IPS DF 19.7 (cell line): Measurements from ENCODE around the gene OR51L1.
A peak's percentile ranks its signal among the peaks of the same experiment; 100 is the strongest.
"Not testable (repeated sequence)": the region's sequence is repeated elsewhere in the genome, so short reads cannot be mapped to it uniquely, and the experiment has no call there.

Experiments used
- DNase-seq: peaks from one replicate; pipeline ENCODE4 v3.0.0-alpha.2; 2013; ENCODE audit warnings: low read depth, low spot score

Gene OR51L1, protein sequence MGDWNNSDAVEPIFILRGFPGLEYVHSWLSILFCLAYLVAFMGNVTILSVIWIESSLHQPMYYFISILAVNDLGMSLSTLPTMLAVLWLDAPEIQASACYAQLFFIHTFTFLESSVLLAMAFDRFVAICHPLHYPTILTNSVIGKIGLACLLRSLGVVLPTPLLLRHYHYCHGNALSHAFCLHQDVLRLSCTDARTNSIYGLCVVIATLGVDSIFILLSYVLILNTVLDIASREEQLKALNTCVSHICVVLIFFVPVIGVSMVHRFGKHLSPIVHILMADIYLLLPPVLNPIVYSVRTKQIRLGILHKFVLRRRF

DNA sequence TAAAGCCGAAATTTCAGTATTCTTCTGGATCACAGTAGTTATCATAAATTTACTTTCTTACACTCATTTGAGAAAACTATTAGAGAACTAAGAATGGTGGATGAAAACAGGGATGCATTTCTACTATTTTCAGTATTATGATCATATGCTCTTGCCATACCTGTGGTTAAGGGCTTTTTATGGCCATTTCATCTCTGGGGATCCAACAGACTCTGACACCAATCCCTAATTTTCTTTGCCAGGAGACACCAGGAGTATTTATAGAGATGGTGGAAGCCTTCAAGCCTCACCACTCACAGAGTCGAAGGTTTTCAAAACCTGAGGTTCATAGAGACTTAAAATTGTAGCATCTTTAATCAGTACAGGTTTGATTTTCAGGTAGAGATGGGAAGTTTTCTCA, at the start of gene OR51L1:
OR51L1 (plus strand) TSS at position 301 of the 400 bp plus-strand sequence. CDS start 4,132 bp downstream, outside the sequence.
- no peak for DNase-seq

GRCh38 chr11:4947505-4947904, 47.1 kb upstream of the OR51L1 start, which contains the start of gene OR51A4:
Gene OR51A4 (minus strand): TSS chr11:4947605. CDS start chr11:4947100, 505 bp downstream.
- no peak for DNase-seq

GRCh38 chr11:4955613-4956012, 39.0 kb upstream of the OR51L1 start, which contains the start of gene OR51A2:
Gene OR51A2 (minus strand): TSS chr11:4955713. CDS start chr11:4955713, 0 bp downstream.
- not testable (repeated sequence) for DNase-seq

GRCh38 chr11:4957396-4957795, 37.3 kb upstream of the OR51L1 start:
- DNase-seq = no peak

- DNase-seq = no peak
These were observed 33.8 kb upstream of the OR51L1 start for GRCh38 chr11:4960877-4961276.

DNA sequence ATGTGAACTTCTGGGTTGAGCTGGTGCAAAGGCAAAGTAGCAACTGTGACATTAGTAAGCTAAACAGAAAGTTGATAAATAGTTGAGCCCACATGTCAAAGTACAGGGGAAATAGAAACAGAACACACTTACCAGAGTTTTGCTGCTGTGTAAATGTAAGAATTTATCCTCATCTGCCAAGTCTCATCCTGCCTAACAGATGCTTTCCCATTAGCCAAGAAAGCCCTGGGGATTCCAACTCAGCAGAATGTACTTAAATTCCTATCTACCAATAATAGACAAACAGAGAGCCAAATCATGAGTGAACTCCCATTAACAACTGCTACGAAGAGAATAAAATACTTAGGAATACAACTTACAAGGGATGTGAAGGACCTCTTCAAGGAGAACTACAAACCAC, 31.8 kb upstream of the OR51L1 start:
- no peak for DNase-seq

DNA sequence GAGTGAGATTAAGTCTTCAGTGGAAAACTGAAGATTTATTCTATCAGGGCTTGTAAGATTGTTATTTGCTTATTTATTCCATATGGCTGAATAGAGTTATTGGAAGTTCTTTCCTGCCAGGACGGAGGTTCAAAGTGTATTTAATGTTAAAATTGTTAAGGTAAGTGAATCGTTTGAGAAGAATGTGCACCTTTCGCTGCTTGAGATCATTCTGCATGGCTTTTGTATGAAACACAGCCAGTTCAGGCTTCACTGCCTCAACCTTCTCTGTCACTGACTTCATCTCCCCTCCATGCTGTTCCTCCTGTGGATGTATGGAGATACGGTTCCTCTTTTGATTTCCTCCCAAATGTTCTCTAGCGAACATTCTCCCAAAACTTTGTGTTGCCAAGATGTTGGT, 19.2 kb upstream of the OR51L1 start:
- DNase-seq = no peak

DNA sequence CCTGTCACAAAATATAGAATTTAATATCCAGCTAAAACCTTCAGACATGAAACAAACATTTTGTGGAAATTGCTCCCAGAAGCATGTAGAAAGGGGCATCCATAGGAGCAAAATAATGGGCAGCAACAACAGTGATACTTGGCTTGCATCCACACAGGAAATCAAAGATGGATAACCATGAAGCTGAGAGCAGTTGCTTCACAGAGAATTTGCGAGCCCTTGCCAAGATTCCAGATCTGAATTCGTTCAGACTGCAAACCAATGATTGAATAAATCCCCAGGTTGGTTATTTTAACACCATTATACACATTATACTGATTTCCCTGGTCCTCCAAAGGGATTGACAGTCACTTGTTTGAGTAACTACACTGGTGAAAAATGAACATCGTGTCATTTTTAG, 15.6 kb upstream of the OR51L1 start:
- no peak for DNase-seq

DNA sequence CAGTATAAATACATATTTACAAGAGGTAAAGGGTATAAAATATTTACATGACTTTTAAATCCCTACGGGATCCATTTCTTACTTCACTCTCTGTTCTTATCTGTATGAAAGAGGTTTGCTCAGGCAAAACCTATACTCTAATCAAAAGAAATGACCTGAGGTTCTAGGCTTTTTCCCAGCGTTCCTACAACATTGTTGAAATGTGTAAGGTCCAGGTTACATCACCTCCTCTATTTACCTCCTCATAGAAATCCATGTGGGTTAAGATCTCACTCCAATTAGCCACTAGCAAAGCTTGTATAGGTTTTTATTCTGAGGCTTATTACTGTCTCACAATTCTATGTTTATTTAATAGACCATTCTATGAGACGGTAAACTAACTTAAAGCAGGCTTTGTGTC, 12.0 kb upstream of the OR51L1 start:
- no peak for DNase-seq

GRCh38 chr11:4983841-4984240, 10.8 kb upstream of the OR51L1 start:
- DNase-seq = no peak

GRCh38 chr11:4991060-4991459, 3.6 kb upstream of the OR51L1 start:
- no peak for DNase-seq

GRCh38 chr11:5004424-5005274, 10.0 kb downstream of the OR51L1 start:
- no peak for DNase-seq

DNA sequence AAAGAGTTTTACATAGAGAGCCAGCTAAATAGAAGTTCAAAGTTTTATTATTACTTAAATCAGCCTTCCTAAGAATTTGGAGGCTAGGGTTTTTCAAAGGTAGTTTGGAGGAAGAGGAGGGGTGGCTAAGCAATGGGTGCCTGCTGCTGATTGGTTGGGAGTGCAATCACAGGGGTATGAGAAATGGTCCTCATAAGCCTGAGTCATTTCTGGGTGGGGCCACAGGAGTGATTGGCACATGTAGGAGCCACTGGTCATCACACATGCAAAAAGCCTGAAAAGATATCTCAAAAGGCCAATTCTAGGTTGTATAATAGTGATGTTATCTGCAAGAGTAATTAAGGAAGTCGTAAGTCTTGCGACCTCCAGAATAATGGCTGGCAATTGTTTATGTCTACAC, 12.9 kb downstream of the OR51L1 start:
- DNase-seq = peak; percentile 9

DNA sequence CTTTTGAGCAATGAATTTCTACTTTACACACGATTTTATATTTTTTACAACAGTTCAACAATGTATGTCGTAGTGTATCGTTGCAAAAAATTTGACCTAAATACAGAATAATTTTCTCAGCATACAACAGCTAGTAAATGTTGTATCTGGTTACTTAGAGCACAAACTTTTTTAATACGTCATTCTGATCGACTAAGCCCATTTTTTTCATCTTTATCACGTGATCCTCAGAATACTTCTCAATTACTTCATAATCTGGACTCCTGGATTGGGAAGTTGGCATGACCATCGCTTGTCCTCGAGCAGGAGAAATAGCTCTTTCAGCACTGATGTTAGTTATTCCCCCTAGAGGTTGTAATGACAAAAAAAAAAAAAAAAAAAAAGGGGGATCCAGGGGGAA, 16.6 kb downstream of the OR51L1 start:
- no peak for DNase-seq

DNA sequence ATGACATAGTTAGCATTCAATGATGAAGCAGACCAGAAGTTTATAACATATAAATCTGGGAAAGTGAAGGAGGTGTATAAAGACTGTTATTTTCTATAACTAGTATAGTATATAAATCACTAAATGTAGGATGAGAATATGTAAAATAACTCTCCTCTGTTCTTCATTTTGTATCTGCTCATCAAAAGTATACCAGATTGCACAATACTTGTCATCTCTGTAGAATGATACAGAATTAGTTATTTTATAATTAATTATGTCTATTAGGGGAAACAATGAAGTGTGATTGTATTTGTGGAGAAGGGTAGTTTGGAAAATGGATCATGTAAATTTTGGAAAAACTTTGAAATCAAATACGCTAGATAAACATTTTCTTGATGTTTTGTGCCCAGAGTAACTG, 18.4 kb downstream of the OR51L1 start:
- DNase-seq = no peak

- no peak for DNase-seq
These were observed 27.3 kb downstream of the OR51L1 start for GRCh38 chr11:5021996-5022395.

- DNase-seq = no peak
These were observed 42.0 kb downstream of the OR51L1 start for GRCh38 chr11:5036669-5037068.

DNA sequence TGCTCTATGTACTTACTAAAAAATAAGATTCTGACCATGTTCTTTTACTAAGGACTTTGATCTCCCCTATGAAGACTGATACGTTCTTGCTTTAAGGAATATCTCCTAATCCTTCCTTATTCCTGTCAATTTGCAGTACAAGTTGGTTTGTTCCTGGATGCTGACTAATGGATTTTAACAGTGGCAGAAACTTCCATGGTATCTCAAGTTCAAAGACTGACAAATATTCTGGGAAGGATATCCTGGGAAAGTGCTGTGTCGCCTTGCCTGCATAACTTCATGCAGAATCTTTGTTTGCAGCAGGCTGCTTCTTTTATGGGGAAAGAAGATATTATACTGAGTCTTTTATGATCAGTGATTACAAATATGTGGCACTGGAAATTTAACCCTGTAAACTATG, 43.3 kb downstream of the OR51L1 start:
- no peak for DNase-seq

GRCh38 chr11:5038341-5038740, 43.7 kb downstream of the OR51L1 start:
- DNase-seq = no peak

DNA sequence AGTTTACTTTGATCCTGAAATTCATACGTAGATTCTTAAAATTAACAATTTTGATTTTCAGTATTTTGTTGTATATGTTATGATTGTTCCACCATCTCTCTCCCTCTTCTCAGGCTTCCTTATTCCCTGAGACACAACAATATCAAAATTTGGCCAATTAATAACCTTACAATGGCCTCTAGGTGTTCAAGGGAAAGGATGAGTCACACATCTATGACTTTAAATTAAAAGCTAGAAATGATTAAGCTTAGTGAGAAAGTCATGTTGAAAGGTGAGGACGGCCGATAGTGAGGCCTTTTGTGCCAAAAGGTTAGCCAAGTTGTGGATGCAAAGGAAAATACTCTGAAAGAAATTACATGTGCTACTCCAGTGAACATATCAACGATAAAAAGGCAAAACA, 46.2 kb downstream of the OR51L1 start:
- no peak for DNase-seq

- no peak for DNase-seq
These were observed 47.4 kb downstream of the OR51L1 start for GRCh38 chr11:5042091-5042490.

- DNase-seq = no peak
These were observed 48.7 kb downstream of the OR51L1 start for GRCh38 chr11:5043380-5043779.

- DNase-seq = no peak
These were observed 51.6 kb downstream of the OR51L1 start, which contains the start of gene OR52J3 for GRCh38 chr11:5046226-5046625. Gene OR52J3 (plus strand): TSS chr11:5046526. CDS start chr11:5046526, 0 bp downstream.
